DMS114 treated with DMSO at 0.1 percent for 48 hours (cell line): ENCODE measurements around the gene MYH16.
"Not testable (repeated sequence)": the region's sequence is repeated elsewhere in the genome, so short reads cannot be mapped to it uniquely, and the experiment has no call there.

ENCODE experiments used
- DNase-seq: peaks from one replicate; lab custom pipeline; 2025; ENCODE audit not compliant: unreplicated experiment; lab: John Stamatoyannopoulos, UW

Gene MYH16

DNA sequence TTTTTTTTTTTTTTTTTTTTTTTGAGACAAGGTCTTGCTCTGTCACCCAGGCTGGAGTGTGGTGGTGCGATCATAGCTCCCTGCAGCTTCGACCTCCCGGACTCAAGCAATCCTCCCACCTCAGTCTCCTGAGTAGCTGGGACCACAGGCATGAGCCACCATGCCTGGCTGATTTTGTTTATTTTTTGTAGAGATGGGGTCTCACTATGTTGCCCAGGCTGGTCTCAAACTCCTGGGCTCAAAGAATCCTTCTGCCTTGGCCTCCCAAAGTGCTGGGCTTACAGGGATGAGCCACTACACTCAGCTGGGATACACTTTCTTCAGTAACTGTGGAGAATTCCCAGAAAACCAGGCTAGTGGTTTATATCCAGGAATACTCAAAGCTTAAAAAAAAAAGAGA is 78.0 kb downstream of the MYH16 start:
- DNase-seq = not testable (repeated sequence)

DNA sequence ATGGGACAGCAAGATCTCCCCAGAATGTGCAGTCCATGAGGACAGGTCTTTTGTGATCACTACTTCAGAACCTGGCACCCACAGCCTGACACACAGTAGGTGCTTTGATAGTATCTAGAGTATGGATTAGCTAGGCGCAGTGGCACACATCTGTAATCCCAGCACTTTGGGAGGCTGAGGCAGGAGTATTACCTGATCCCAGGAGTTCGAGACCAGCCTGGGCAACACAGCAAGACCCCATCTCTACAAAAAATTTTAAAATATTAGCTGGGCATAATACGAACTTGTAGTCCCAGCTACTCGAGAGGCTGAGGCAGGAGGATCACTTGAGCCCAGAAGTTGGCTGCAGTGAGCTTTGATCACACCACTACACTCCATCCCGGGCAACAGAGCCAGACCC is 79.6 kb downstream of the MYH16 start:
- DNase-seq = no peak

DNA sequence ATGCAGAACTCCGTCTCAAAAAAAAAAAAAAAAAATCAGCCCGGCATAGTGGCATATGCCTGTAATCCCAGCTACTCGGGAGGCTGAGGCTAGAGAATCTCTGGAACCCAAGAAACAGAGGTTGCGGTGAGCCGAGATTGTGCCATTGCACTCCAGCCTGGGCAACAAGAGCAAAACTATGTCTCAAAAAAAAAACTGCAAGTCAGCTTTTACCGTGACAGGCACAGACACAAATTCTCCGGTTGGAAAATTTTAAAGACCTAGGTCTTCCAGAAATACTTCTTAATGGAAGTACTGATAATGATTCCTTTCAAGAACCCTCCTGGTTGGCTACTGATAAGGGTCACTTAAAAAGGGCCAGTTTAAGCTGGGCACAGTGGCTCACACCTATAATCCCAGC is 82.5 kb downstream of the MYH16 start:
- DNase-seq = no peak

DNA sequence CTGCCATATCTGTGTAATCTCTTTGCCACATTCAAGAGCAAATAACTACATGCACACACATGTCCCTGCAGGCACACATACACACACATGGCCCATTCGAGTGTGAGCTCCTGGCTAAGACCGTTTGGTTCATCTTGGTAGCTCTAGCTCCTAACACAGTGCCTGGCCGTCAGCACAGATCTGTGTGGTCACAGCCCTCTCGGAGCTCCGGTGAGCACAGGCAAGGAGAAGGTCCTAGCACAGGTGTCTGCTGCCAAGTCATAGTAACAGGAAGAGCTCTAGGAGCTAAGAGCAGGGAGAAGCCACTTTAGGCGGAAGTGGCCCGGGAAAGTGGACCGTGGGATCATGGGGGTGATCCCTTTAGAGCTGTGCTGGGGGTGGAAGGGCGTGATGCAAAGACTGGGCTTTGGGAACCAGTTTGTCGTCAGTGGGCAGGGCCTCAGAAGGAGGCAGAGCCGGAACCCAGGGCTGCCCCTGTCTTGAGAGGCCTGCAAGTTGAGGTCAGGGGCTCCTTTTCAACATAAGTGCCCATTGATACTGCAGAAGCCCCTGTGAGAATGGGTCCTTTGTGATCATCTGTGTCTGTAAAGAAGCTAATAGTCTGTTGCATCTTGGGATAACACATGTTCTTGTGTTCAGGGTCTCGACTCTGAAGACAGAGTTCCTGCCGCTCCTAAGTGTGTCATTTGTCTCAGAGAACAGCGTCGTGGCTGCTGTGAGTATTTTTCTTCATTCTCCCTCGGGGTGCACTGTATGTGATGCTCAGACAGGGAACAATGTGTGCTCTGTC is 85.3 kb downstream of the MYH16 start:
- DNase-seq = no peak

DNA sequence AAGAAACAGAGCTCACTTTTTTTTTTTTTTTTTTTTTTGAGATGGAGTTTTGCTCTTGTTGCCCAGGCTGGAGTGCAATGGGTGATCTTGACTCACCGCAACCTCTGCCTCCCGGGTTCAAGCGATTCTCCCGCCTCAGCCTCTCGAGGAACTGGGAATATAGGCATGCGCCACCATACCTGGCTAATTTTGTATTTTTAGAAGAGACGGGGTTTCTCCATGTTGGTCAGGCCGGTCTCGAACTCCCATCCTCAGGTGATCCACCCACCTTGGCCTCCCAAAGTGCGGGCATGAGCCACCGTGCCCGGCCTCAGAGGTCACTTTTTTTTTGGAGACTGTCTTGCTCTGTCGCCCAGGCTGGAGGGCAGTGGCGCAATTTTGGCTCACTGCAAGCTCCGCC is 85.9 kb downstream of the MYH16 start:
- not testable (repeated sequence) for DNase-seq

DNA sequence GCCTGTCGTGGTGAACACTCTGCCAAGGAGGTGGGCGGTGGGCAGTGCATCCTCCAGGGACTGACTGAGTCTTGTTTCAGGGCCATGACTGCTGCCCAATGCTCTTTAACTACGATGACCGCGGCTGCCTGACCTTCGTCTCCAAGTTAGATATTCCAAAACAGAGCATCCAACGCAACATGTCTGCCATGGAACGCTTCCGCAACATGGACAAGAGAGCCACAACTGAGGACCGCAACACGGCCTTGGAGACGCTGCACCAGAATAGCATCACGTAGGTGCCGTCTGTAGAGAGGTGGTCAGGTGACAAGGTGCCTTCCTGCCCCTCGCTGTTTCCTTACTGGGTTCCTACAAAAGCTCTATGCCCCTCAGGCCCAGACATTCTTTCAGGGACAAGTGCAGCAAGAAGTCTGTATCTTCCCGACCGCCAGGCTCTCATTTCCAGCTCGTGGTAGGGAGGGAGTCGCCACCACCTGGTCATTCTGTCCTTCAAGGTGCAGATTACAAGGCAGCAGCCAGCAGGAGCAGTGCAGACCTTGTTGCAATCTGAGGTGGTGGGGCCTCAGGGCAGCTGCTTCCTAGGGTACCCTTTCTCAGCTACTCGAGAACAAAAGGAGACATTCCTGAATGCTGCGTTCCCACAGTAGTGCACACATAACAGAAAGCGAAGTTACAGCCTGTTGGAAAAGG is 87.0 kb downstream of the MYH16 start:
- DNase-seq = no peak
